LNCaP clone FGC (cell line): ENCODE data around the gene PHLPP1.

Experiments used
- DNase-seq: peaks from one replicate; pipeline ENCODE4 v3.0.0-alpha.2; 2011; ENCODE audit warnings: low read depth
- H3K4me3 ChIP-seq: 2 replicates; pipeline ENCODE4 v1.5.1; 2011; ENCODE audit warnings: mild to moderate bottlenecking, low read depth, low read length, control low read depth
- TF ChIP-seq, protein P1 (sequence below): IDR thresholded peaks from 2 replicates; pipeline ENCODE4 v1.5.1; 2012; ENCODE audit warnings: mild to moderate bottlenecking; ENCODE audit not compliant: control insufficient read depth, insufficient read depth; ENCODE audit errors: extremely low read depth

Gene PHLPP1

DNA sequence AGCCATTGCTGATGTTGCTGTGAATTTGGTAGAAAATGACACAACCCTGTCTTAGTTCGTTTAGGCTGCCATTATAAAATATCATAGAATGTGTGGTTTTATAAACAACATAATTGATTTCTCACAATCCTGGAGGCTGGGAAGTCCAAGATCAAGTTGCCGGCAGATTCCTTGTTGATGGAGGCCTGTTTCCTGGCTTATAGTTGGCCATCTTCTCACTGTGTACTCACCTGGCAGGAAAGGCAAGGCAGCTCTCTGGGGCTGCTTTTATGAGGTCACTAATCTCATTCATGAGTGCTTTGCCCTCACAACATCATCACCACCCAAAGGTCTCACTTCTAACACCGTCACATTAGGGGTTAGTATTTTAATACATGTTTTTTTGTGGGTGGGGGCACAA lies 58.4 kb downstream of the PHLPP1 start:
- TF ChIP-seq, protein P1, sequence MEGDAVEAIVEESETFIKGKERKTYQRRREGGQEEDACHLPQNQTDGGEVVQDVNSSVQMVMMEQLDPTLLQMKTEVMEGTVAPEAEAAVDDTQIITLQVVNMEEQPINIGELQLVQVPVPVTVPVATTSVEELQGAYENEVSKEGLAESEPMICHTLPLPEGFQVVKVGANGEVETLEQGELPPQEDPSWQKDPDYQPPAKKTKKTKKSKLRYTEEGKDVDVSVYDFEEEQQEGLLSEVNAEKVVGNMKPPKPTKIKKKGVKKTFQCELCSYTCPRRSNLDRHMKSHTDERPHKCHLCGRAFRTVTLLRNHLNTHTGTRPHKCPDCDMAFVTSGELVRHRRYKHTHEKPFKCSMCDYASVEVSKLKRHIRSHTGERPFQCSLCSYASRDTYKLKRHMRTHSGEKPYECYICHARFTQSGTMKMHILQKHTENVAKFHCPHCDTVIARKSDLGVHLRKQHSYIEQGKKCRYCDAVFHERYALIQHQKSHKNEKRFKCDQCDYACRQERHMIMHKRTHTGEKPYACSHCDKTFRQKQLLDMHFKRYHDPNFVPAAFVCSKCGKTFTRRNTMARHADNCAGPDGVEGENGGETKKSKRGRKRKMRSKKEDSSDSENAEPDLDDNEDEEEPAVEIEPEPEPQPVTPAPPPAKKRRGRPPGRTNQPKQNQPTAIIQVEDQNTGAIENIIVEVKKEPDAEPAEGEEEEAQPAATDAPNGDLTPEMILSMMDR, result no peak
- DNase-seq, result no peak
- H3K4me3 ChIP-seq, result no peak overlapping the region

DNA sequence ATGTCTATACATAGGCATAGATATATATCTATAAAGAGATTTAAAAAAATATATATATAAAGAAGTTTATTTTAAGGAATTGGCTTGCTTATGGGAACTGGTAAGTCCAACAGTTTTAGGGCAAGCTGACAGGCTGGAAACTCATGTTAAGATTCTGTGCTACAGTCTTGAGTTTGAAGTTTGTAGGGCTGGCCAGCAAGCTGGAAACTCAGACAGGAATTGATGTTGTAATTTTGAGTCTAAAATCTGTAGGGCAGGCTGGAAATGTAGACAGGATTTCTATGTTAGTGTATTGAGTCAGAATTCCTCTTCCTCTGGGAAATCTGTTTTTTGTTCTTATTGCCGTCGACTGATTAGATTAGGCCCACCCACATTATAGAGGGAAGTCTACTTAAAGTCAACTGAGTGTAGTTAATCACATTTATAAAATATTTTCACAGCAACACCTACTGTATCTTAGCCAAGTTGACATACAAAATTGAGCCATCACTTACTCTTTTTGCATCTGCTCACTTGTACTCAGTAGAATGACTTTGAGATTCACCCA lies 60.8 kb downstream of the PHLPP1 start:
- no peak overlapping the region for H3K4me3 ChIP-seq
- DNase-seq, result no peak
- TF ChIP-seq, protein P1, result no peak

DNA sequence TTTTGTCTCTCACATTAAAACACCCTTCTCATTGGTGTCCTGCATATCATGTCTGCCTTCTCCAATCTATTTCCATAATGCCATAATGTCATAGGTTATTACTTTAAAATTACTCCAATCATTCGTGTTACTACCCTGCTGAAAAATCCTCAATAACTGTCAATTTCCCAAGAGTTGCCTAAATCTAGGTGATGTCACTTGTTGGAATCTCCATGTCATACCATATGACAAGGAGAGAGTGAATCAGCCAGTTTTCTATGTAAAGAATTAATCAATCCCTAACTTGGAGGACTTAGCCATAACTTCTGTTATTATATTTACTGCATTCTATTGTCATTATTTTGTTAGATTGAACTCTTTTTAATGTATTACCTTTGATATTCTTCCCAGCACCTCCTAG lies 62.5 kb downstream of the PHLPP1 start:
- H3K4me3 ChIP-seq, result no peak overlapping the region
- TF ChIP-seq, protein P1, result no peak
- DNase-seq, result no peak

DNA sequence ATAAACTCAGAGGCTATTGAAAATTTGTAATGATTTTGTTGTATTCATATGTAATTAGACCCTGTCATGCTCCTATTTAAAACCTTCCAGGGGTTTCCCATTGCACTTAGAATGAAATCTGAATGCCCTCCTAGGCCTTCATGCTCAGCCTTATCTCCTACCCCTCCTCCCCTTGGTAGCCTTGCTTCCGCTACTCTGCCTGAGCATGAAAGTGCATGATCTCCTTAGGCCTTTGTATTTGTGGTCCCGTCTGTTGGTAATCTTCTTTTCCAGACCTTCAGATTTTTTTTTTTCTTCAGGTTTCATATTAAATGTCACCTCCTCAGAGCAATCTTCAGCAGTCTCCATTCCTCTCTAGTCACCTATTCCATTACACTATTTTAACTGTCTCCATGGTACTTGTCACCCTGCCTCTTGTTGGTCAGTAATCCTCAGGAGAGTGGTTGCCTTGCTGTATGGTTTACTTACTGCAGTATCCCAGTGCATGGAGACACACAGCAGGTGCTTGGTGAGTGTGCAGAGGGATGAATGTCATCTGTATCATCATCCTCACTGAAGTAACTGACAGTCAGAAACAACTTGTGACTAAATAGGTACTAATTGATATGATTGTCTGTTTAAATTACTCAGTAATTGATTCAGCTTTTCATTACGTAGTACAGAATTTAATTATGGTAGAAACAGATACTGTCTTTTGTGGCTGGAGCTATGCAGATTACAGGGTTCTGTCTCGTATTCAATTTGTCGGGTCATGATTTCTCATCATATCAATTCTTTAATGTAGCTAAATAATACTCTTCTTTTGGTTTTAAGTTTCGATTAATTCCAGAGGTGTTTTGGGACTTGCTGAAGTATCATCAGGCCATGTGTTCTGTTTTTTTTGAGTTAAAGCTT lies 63.9 kb downstream of the PHLPP1 start:
- H3K4me3 ChIP-seq, result no peak overlapping the region
- TF ChIP-seq, protein P1, result no peak
- DNase-seq, result no peak

DNA sequence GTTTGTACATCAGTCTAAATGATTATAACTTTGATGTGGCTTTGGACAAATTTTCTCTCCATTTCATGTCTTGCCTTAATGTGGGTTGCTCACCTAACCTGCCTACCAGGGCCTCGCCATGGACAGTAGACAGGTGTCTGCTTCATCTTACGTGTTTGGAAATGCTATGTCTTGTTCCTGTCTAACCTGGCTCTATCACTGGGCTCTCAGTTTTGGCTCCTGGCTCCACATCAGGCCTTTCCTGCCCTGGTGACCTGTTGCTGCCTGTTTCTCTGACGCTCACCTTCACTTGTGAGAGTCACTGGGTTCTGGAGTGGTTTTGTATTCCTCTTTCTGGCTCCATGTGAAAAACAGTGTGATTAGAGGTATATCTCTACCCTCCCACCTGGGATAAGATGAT lies 65.9 kb downstream of the PHLPP1 start:
- no peak overlapping the region for H3K4me3 ChIP-seq
- DNase-seq, result no peak

DNA sequence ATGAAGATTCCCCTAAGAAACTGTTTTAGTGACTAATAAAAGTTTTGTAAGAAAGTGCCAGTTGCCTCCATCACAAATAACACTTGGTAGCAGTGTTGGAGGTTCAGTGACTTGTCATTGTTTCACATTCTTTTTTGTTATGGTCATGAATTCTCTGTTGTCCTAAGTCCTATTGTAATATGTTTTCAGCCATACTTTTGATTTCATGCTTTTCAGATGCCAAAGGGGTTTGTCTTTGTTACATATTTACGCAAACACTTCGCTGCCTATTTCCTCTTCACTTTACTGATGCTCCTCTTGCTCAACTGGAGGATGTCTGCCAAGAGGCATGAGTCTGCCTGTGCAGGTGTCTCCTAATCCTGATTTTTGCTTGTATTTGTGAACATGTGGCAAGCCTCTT lies 66.6 kb downstream of the PHLPP1 start:
- TF ChIP-seq, protein P1, result no peak
- DNase-seq, result peak; percentile 69
- H3K4me3 ChIP-seq, result no peak overlapping the region

More for the DNA sequence above, 65.9 kb downstream of the PHLPP1 start:
- TF ChIP-seq, protein P1, result no peak
